ENCODE data around the gene ZBTB7C.

ZBTB7C gene

GRCh38 chr18:48244530-48244929 is 164.7 kb downstream of the ZBTB7C start:
- DNase-seq: no peak

- DNase-seq: peak; percentile 44
These were observed 170.5 kb downstream of the ZBTB7C start for GRCh38 chr18:48238636-48239035.

GRCh38 chr18:48238206-48238605 is 171.0 kb downstream of the ZBTB7C start:
- no peak for DNase-seq

- DNase-seq: no peak
These were observed 172.4 kb downstream of the ZBTB7C start for GRCh38 chr18:48236822-48237221.

GRCh38 chr18:48230467-48231113 is 178.6 kb downstream of the ZBTB7C start:
- peak; percentile 88 for DNase-seq

- DNase-seq: no peak
These were observed 179.6 kb downstream of the ZBTB7C start for GRCh38 chr18:48229552-48229981.

GRCh38 chr18:48228841-48229240 is 180.3 kb downstream of the ZBTB7C start:
- DNase-seq: no peak

- no peak for DNase-seq
These were observed 180.9 kb downstream of the ZBTB7C start for GRCh38 chr18:48228301-48228715.

GRCh38 chr18:48227206-48227605 is 182.0 kb downstream of the ZBTB7C start:
- peak; percentile 58 for DNase-seq

- DNase-seq: no peak
These were observed 182.8 kb downstream of the ZBTB7C start for GRCh38 chr18:48226401-48226800.

GRCh38 chr18:48222118-48222517 is 187.1 kb downstream of the ZBTB7C start:
- peak; percentile 99 for DNase-seq

GRCh38 chr18:48219810-48220499 is 189.2 kb downstream of the ZBTB7C start:
- DNase-seq: no peak

GRCh38 chr18:48219037-48219809 is 190.0 kb downstream of the ZBTB7C start:
- no peak for DNase-seq

- no peak for DNase-seq
These were observed 190.7 kb downstream of the ZBTB7C start for GRCh38 chr18:48218285-48219022.

GRCh38 chr18:48217258-48218250 is 191.6 kb downstream of the ZBTB7C start:
- no peak for DNase-seq

GRCh38 chr18:48216639-48217257 is 192.4 kb downstream of the ZBTB7C start:
- peak; percentile 95 for DNase-seq

- no peak for DNase-seq
These were observed 193.1 kb downstream of the ZBTB7C start for GRCh38 chr18:48215876-48216638.

GRCh38 chr18:48213791-48214190 is 195.4 kb downstream of the ZBTB7C start:
- no peak for DNase-seq

- DNase-seq: peak; percentile 25
These were observed 200.6 kb downstream of the ZBTB7C start for GRCh38 chr18:48208432-48209140.

- DNase-seq: no peak
These were observed 201.4 kb downstream of the ZBTB7C start for GRCh38 chr18:48207733-48208132.

All from NCI-H146 (cell line).